ENCODE data around the gene CITED4. TPM values are rescaled to one million over a fixed set of nuclear protein-coding genes. Genes with fewer than 3 reads are reported as not detected.

CITED4 gene
- total and polyA plus RNA-seq, 2 donors (not counting 1 experiment from before 2014, with no cell fraction given) = 0.20 to 1.7 TPM

DNA sequence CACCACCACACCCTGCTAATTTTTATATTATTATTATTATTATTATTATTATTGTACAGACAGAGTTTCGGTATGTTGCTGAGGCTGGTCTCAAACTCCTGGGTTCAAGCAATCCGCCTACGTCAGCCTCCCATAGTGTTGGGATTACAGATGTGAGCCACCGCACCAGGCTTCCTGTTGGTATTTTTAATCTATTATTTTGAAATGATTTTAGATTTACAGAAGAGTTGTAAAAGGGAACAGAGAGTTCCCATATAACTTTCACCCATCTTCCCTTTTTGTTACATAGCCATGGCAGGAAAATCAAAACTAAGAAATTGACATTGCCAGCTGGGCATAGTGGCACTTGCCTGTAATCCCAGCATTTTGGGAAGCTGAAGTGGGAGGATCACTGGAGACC is 42.9 kb upstream of the CITED4 start:
- H3K9me3 ChIP-seq (ENCODE audit: control insufficient read depth, insufficient read depth, low read depth, low read length) = no peaks in the 10 kb centered on the region
- peaks cover 7% of the 10 kb centered on the region for H3K4me1 ChIP-seq (ENCODE audit: control insufficient read depth, extremely low read depth, insufficient read depth, low read length)
- no peaks in the 10 kb centered on the region for H3K36me3 ChIP-seq (ENCODE audit: control insufficient read depth, insufficient read depth, low read length)
- H3K27me3 ChIP-seq (ENCODE audit: control insufficient read depth, insufficient read depth, low read length) = no peaks in the 10 kb centered on the region
- no peak overlapping the region for H3K4me2 ChIP-seq (ENCODE audit: extremely low read depth, insufficient read depth, low read length)
- TF ChIP-seq EZH2 (IDR thresholded peaks at IDR 0.05; ENCODE audit: low read length, missing control alignments) (no peak), CTCF (conservative IDR thresholded peaks at IDR 0.05 in 1 of 2, IDR thresholded peaks at IDR 0.05 in 1 of 2; ENCODE audit: low read depth in 1 of 2, low read length in 2 of 2) (no peak)
- no peak overlapping the region for H2AFZ ChIP-seq (ENCODE audit: low read length)
- no peak overlapping the region for H3K4me3 ChIP-seq (replicated peaks in 1 of 4; ENCODE audit: control extremely low read depth in 1 of 4, insufficient read depth in 1 of 4, low read depth in 3 of 4, low read length in 4 of 4)
- H3K9ac ChIP-seq (ENCODE audit: insufficient read depth, low read length) = no peak overlapping the region
- H4K20me1 ChIP-seq (ENCODE audit: control insufficient read depth, extremely low read depth, insufficient read depth, low read length) = no peaks in the 10 kb centered on the region
- DNase-seq (ENCODE audit: low read depth in 2 of 2) = no peak
- no peaks in the 10 kb centered on the region for H3K79me2 ChIP-seq (ENCODE audit: control insufficient read depth, insufficient read depth, low read length)
- no peak overlapping the region for H3K27ac ChIP-seq (ENCODE audit: insufficient read depth, low read length)

- Histone ChIP-seq H3K9me3 (ENCODE audit: control insufficient read depth, insufficient read depth, low read depth, low read length) (no peaks in the 10 kb centered on the region), H3K27me3 (ENCODE audit: control insufficient read depth, insufficient read depth, low read length) (no peaks in the 10 kb centered on the region), H3K4me2 (ENCODE audit: extremely low read depth, insufficient read depth, low read length) (no peak overlapping the region), H3K4me3 (replicated peaks in 1 of 4; ENCODE audit: control extremely low read depth in 1 of 4, insufficient read depth in 1 of 4, low read depth in 3 of 4, low read length in 4 of 4) (no peak overlapping the region), H2AFZ (ENCODE audit: low read length) (no peak overlapping the region), H3K79me2 (ENCODE audit: control insufficient read depth, insufficient read depth, low read length) (no peaks in the 10 kb centered on the region), H3K36me3 (ENCODE audit: control insufficient read depth, insufficient read depth, low read length) (no peaks in the 10 kb centered on the region), H3K27ac (ENCODE audit: insufficient read depth, low read length) (no peak overlapping the region), H3K4me1 (ENCODE audit: control insufficient read depth, extremely low read depth, insufficient read depth, low read length) (peaks cover 7% of the 10 kb centered on the region), H3K9ac (ENCODE audit: insufficient read depth, low read length) (no peak overlapping the region), H4K20me1 (ENCODE audit: control insufficient read depth, extremely low read depth, insufficient read depth, low read length) (no peaks in the 10 kb centered on the region)
- DNase-seq (ENCODE audit: low read depth in 2 of 2) = no peak
- TF ChIP-seq EZH2 (IDR thresholded peaks at IDR 0.05; ENCODE audit: low read length, missing control alignments) (no peak), CTCF (conservative IDR thresholded peaks at IDR 0.05 in 1 of 2, IDR thresholded peaks at IDR 0.05 in 1 of 2; ENCODE audit: low read depth in 1 of 2, low read length in 2 of 2) (no peak)
Measured at GRCh38 chr1:40903106-40903505, 40.9 kb upstream of the CITED4 start.

DNA sequence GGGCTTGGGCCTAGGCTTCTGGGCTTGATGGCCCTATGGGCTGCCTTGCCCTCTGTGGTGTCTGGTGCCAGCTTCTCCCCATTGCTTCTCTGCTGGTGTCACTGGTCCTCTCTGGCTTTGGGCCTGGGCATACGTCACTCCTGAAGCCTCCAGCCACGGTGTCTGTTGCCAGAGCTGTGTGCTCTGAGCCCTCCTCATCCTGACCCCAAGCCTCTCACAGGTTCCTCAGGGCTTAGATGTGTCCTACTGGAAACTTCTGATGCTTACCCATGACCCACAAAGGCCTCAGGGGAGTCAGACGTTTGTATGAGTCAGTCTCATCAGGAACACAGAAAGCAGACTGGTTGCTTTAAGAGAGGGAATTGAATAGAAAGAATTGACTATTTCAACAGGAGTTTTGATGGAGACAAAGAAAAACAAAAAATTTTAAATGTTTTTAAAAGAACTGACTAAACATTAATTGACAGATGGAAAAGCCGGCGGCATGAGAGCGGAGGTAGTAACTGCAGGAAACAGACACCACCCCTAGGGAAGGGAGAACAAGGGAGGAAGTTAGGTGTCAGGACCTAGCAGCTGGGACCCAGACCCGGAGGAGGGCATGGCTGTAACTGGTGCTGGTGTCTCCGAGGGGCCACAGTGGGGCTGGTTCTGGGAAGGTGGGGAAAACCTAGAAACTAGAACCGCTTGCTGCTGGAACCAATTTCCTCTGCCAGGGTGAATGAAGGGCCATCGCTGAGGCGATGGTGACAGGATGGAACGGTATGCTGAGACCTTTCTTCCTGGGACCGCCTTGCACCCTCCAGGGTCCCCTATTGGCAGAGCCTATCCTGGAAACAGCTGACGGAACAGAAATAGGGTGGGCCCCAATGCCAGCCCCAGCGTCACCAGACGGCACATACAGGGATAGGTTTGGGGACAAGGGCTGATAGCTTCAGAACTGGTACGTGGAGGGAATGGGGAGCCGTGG is 40.0 kb upstream of the CITED4 start:
- Histone ChIP-seq H4K20me1 (ENCODE audit: control insufficient read depth, extremely low read depth, insufficient read depth, low read length) (no peaks in the 10 kb centered on the region), H3K4me1 (ENCODE audit: control insufficient read depth, extremely low read depth, insufficient read depth, low read length) (peaks cover 7% of the 10 kb centered on the region), H3K36me3 (ENCODE audit: control insufficient read depth, insufficient read depth, low read length) (no peaks in the 10 kb centered on the region), H3K4me2 (ENCODE audit: extremely low read depth, insufficient read depth, low read length) (no peak overlapping the region), H3K4me3 (replicated peaks in 1 of 4; ENCODE audit: control extremely low read depth in 1 of 4, insufficient read depth in 1 of 4, low read depth in 3 of 4, low read length in 4 of 4) (no peak overlapping the region), H3K9ac (ENCODE audit: insufficient read depth, low read length) (no peak overlapping the region), H3K9me3 (ENCODE audit: control insufficient read depth, insufficient read depth, low read depth, low read length) (no peaks in the 10 kb centered on the region), H3K27me3 (ENCODE audit: control insufficient read depth, insufficient read depth, low read length) (no peaks in the 10 kb centered on the region), H2AFZ (ENCODE audit: low read length) (no peak overlapping the region), H3K27ac (ENCODE audit: insufficient read depth, low read length) (no peak overlapping the region), H3K79me2 (ENCODE audit: control insufficient read depth, insufficient read depth, low read length) (no peaks in the 10 kb centered on the region)
- no peak for TF ChIP-seq CTCF (conservative IDR thresholded peaks at IDR 0.05 in 1 of 2, IDR thresholded peaks at IDR 0.05 in 1 of 2; ENCODE audit: low read depth in 1 of 2, low read length in 2 of 2)
- TF ChIP-seq EZH2 (IDR thresholded peaks at IDR 0.05; ENCODE audit: low read length, missing control alignments) = no peak
- peak; percentile 68 to 70 for DNase-seq (ENCODE audit: low read depth in 2 of 2)

Measured in fibroblast of lung (primary cell).